Suprapubic skin (tissue), 4 donors: ENCODE results near the gene NID2. TPM values are rescaled to one million over a fixed set of nuclear protein-coding genes. Genes with fewer than 3 reads are reported as not detected.

ENCODE experiments used
- DNase-seq, 2 donors: peaks; one replicate each; pipeline ENCODE4 v3.0.0-alpha.2; 2019; ENCODE audit warnings: low spot score in 2 of 2
- H3K27ac ChIP-seq: fragments of 200-600 bp; sonication (generic); one replicate; pipeline ENCODE4 v1.5.1; 2019
- H3K27me3 ChIP-seq: fragments of 200-600 bp; sonication (generic); one replicate; pipeline ENCODE4 v1.5.1; 2019
- H3K36me3 ChIP-seq: fragments of 200-600 bp; sonication (generic); one replicate; pipeline ENCODE4 v1.5.1; 2019
- H3K4me1 ChIP-seq: fragments of 200-600 bp; sonication (generic); one replicate; pipeline ENCODE4 v1.5.1; 2019
- H3K4me3 ChIP-seq: fragments of 200-600 bp; sonication (generic); one replicate; pipeline ENCODE4 v1.5.1; 2019; ENCODE audit warnings: mild to moderate bottlenecking
- H3K9me3 ChIP-seq: fragments of 200-600 bp; sonication (generic); one replicate; pipeline ENCODE4 v1.5.1; 2019
- EP300 ChIP-seq: sonication (generic); formaldehyde crosslinking; IDR thresholded peaks from one replicate; pipeline ENCODE4 v1.6.1; 2017; ENCODE audit warnings: antibody characterized with exemption
- POLR2A ChIP-seq, 2 donors: fragments of 450-650 bp; IDR thresholded peaks; one replicate each; pipeline ENCODE4 v1.6.1; 2017; ENCODE audit warnings: antibody characterized with exemption in 2 of 2, mild to moderate bottlenecking in 2 of 2, moderate library complexity in 2 of 2
- POLR2AphosphoS5 ChIP-seq, 3 donors: sonication (generic); formaldehyde crosslinking; IDR thresholded peaks; one replicate each; pipeline ENCODE4 v1.6.1; 2017; ENCODE audit warnings: antibody characterized with exemption in 3 of 3
- WGBS: methylation state at CpG from one replicate; pipeline ENCODE4 v1.1.5; 2018; 5-methylcytosine and 5-hydroxymethylcytosine counted together
- total RNA-seq, 4 donors: library from RNA; depleted of rRNA; stranded (reverse); fragments of >200 nt; gene quantifications; one replicate each; pipeline ENCODE4 v1.1.0, GENCODE V29; 2016
- TF ChIP-seq, protein P1 (sequence below), 2 donors: fragments of 200-600 bp in 1 of 2; fragments of 450-650 bp in 1 of 2; sonication (generic) in 1 of 2; IDR thresholded peaks; one replicate each; pipeline ENCODE4 v1.5.1; 2016 to 2019; ENCODE audit warnings: antibody characterized with exemption in 2 of 2, mild to moderate bottlenecking in 1 of 2, moderate library complexity in 1 of 2

Gene NID2
- total RNA-seq, 4 donors from 2014 or later = 1.0 to 4.3 (median 2.6) TPM

DNA sequence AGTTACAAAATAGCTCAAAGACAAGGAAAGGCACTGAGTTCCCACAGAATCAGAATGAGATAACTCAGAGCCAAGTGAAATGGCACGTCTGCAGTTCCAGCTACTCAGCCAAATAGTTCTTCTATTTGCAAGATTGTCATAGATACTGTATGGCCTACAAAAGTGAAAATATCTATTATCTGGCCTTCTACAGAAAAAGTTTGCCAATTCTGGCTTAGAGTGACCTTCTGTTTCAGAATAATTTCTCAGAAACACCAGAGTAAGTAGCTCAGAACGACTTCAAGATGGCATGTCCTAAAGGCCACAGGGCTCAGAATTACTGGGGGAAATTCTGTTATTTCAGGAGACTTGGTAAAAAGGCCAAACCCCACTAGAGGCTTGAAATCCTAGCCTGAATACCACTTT is 90.2 kb downstream of the NID2 start:
- Histone ChIP-seq H3K4me1 (peaks cover 7% of the 10 kb centered on the region), H3K4me3 (no peak overlapping the region), H3K9me3 (no peaks in the 10 kb centered on the region), H3K36me3 (no peaks in the 10 kb centered on the region), H3K27me3 (no peaks in the 10 kb centered on the region), H3K27ac (no peak overlapping the region)
- no peak for DNase-seq
- TF ChIP-seq POLR2A (IDR thresholded peaks at IDR 0.05) (no peak), POLR2AphosphoS5 (IDR thresholded peaks at IDR 0.05) (no peak), EP300 (no peak)
- TF ChIP-seq, protein P1, sequence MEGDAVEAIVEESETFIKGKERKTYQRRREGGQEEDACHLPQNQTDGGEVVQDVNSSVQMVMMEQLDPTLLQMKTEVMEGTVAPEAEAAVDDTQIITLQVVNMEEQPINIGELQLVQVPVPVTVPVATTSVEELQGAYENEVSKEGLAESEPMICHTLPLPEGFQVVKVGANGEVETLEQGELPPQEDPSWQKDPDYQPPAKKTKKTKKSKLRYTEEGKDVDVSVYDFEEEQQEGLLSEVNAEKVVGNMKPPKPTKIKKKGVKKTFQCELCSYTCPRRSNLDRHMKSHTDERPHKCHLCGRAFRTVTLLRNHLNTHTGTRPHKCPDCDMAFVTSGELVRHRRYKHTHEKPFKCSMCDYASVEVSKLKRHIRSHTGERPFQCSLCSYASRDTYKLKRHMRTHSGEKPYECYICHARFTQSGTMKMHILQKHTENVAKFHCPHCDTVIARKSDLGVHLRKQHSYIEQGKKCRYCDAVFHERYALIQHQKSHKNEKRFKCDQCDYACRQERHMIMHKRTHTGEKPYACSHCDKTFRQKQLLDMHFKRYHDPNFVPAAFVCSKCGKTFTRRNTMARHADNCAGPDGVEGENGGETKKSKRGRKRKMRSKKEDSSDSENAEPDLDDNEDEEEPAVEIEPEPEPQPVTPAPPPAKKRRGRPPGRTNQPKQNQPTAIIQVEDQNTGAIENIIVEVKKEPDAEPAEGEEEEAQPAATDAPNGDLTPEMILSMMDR (IDR thresholded peaks at IDR 0.05) = no peak
- 24% methylated on average over 2 of the region's 2 CpGs for WGBS

DNA sequence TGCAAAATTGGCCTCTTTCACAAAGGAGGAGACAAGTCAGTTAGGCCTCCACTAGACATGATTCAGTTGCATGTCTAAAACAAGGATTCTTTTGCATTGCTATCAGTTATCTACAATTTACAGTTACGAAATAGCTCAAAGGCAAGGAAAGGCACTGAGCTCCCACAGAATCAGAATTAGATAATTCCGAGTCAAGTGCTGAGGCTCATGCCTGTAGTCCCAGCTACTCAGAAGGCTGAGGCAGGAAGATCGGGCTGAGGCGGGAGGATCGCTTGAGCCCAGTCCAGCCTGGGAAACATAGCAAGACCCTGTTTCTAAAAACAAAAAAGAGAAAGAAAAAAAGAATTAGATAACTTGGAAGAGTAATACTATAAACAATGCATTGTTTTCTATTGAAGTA is 91.8 kb downstream of the NID2 start:
- TF ChIP-seq POLR2A (IDR thresholded peaks at IDR 0.05) = no peak
- no peak for TF ChIP-seq EP300
- TF ChIP-seq, protein P1 (IDR thresholded peaks at IDR 0.05) = no peak
- no peak for TF ChIP-seq POLR2AphosphoS5 (IDR thresholded peaks at IDR 0.05)
- 75% methylated on average over 5 of the region's 5 CpGs for WGBS

DNA sequence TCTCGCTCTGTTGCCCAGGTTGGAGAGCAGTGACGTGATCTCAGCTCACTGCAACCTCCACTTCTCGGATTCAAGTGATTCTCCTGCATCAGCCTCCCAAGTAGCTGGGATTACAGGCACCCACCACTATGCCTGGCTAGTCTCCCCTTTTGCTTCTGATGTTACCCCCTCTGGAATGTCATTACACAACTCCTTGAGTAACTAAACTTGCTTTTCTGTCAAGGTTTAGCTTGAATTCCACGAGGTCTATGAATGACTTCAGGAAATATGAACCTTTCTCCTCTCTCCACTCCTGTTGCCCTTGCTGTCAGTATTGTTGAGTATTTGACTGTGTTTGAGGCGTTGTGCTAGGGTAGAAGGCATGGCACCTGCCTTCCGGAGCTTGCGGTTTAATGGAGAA is 96.3 kb downstream of the NID2 start:
- 94% methylated on average over 7 of the region's 7 CpGs for WGBS
- H3K27me3 ChIP-seq = no peaks in the 10 kb centered on the region
- H3K4me3 ChIP-seq = no peak overlapping the region
- no peak overlapping the region for H3K27ac ChIP-seq
- no peaks in the 10 kb centered on the region for H3K4me1 ChIP-seq
- DNase-seq = no peak
- TF ChIP-seq, protein P1 (IDR thresholded peaks at IDR 0.05) = no peak
- TF ChIP-seq POLR2A (IDR thresholded peaks at IDR 0.05) (no peak), EP300 (no peak), POLR2AphosphoS5 (IDR thresholded peaks at IDR 0.05) (no peak)
- H3K9me3 ChIP-seq = no peaks in the 10 kb centered on the region
- no peaks in the 10 kb centered on the region for H3K36me3 ChIP-seq

More for the DNA sequence above, 91.8 kb downstream of the NID2 start:
- H3K36me3 ChIP-seq = no peaks in the 10 kb centered on the region
- H3K9me3 ChIP-seq = no peaks in the 10 kb centered on the region
- no peak overlapping the region for H3K27ac ChIP-seq
- no peak for DNase-seq
- no peaks in the 10 kb centered on the region for H3K27me3 ChIP-seq
- no peak overlapping the region for H3K4me3 ChIP-seq
- peaks cover 7% of the 10 kb centered on the region for H3K4me1 ChIP-seq

DNA sequence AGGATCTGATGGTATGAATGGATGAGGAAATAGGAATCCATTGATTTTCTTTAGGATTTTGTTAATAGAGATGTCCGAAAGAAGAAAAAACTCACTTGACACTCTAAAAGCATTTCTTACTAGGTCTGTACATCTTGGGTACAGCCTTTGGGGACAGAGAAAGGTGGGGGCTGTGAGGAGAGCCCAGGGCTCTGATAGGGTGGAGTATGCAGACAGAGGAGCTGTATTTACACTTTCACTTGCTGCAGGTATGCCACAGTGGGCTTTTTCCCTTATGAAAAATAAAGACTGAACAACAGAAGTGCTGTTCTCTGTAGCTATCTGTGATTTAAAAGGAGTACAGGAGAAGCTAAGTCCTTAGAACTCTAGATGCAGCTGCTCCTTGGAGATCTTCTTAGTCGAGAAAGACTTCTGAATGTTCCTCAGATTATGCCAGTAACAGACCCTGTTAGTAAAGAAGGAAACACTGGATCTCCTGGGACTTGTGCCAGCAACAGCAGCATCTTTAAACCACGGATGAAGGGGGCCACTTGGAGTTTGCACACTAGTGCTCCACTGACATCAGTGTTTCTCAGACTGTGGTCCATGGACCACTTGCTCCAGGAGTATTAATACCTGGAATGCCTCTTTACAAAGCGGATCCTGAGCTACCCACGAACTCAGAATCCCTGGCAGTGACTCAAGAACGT is 98.9 kb downstream of the NID2 start:
- no peaks in the 10 kb centered on the region for H3K27me3 ChIP-seq
- H3K36me3 ChIP-seq = no peaks in the 10 kb centered on the region
- 62% methylated on average over 6 of the region's 6 CpGs for WGBS
- H3K9me3 ChIP-seq = no peaks in the 10 kb centered on the region
- H3K27ac ChIP-seq = no peak overlapping the region
- no peak for DNase-seq
- no peaks in the 10 kb centered on the region for H3K4me1 ChIP-seq
- H3K4me3 ChIP-seq = no peak overlapping the region
- no peak for TF ChIP-seq POLR2A (IDR thresholded peaks at IDR 0.05)
- TF ChIP-seq EP300 = no peak
- no peak for TF ChIP-seq POLR2AphosphoS5 (IDR thresholded peaks at IDR 0.05)
- TF ChIP-seq, protein P1 (IDR thresholded peaks at IDR 0.05) = no peak

DNA sequence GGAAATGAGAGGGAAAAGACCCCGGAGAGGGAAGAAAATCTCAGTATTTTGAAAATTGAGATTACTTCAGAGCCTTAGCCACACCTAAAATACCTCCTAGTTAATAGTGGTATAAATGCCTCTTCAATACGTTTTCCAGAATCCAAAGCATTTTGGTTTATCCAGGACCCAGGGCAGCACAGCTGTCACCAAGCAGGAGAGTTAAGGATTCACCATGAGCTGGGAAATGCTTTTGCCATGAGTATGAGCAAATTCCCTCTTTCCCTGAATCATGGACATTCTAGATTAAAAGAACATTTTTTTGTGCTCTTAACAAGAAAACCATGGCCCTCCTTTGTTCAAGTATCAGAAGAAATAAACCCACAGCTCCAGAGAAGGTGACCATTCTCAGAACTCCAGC is 101.3 kb downstream of the NID2 start:
- no peak for DNase-seq
- Histone ChIP-seq H3K36me3 (no peaks in the 10 kb centered on the region), H3K27me3 (no peaks in the 10 kb centered on the region), H3K27ac (no peak overlapping the region), H3K4me3 (no peak overlapping the region), H3K4me1 (peaks cover 8% of the 10 kb centered on the region), H3K9me3 (no peaks in the 10 kb centered on the region)
- 93% methylated on average over 2 of the region's 2 CpGs for WGBS
- TF ChIP-seq POLR2AphosphoS5 (IDR thresholded peaks at IDR 0.05) (no peak), POLR2A (IDR thresholded peaks at IDR 0.05) (no peak), EP300 (no peak)
- TF ChIP-seq, protein P1 (IDR thresholded peaks at IDR 0.05) = no peak
